SK-N-SH treated with all-trans-retinoic acid at 6 μM for 48 hours (cell line): ENCODE measurements around the gene CAND2.
"Not testable (repeated sequence)": the region's sequence is repeated elsewhere in the genome, so short reads cannot be mapped to it uniquely, and the experiment has no call there.

Source experiments
- ARNTL ChIP-seq: fragments of 450-650 bp; formaldehyde crosslinking; IDR thresholded peaks from 2 replicates; pipeline ENCODE4 v1.5.0; 2020; ENCODE audit warnings: low read depth, mild to moderate bottlenecking, moderate library complexity, borderline replicate concordance
- CREB5 ChIP-seq: fragments of 250-450 bp; sonication (Bioruptor Pico); IDR thresholded peaks from 2 replicates; pipeline ENCODE4 v1.5.1; 2020; ENCODE audit warnings: low read depth, mild to moderate bottlenecking, moderate library complexity
- CSDC2 ChIP-seq: fragments of 250-450 bp; sonication (Bioruptor Pico); IDR thresholded peaks from 2 replicates; pipeline ENCODE4 v1.5.0; 2020; ENCODE audit warnings: mild to moderate bottlenecking, moderate library complexity
- CSRNP3 ChIP-seq: fragments of 250-450 bp; sonication (Bioruptor Pico); IDR thresholded peaks from 2 replicates; pipeline ENCODE4 v1.5.1; 2021; ENCODE audit warnings: mild to moderate bottlenecking, moderate library complexity
- ESRRG ChIP-seq: fragments of 250-450 bp; sonication (Bioruptor Pico); IDR thresholded peaks from 2 replicates; pipeline ENCODE4 v1.6.1; 2021; ENCODE audit warnings: mild to moderate bottlenecking
- PATZ1 ChIP-seq: fragments of 250-450 bp; sonication (Bioruptor Pico); IDR thresholded peaks from 2 replicates; pipeline ENCODE4 v1.8.0; 2020; ENCODE audit warnings: mild to moderate bottlenecking, moderate library complexity, borderline replicate concordance
- POU6F1 ChIP-seq: fragments of 250-450 bp; sonication (Bioruptor Pico); IDR thresholded peaks from 2 replicates; pipeline ENCODE4 v1.8.0; 2021; ENCODE audit warnings: low read depth, mild to moderate bottlenecking, moderate library complexity, borderline replicate concordance
- RARB ChIP-seq: fragments of 250-450 bp; sonication (Bioruptor Pico); IDR thresholded peaks from 2 replicates; pipeline ENCODE4 v1.8.0; 2021; ENCODE audit warnings: mild to moderate bottlenecking, moderate library complexity
- TCF4 ChIP-seq: fragments of 250-450 bp; sonication (Bioruptor Pico); IDR thresholded peaks from 2 replicates; pipeline ENCODE4 v1.8.0; 2021; ENCODE audit warnings: mild to moderate bottlenecking, moderate library complexity, borderline replicate concordance
- TOX ChIP-seq: fragments of 250-450 bp; sonication (Bioruptor Pico); IDR thresholded peaks from 2 replicates; pipeline ENCODE4 v1.8.0; 2021; ENCODE audit warnings: mild to moderate bottlenecking, moderate library complexity, borderline replicate concordance

DNA sequence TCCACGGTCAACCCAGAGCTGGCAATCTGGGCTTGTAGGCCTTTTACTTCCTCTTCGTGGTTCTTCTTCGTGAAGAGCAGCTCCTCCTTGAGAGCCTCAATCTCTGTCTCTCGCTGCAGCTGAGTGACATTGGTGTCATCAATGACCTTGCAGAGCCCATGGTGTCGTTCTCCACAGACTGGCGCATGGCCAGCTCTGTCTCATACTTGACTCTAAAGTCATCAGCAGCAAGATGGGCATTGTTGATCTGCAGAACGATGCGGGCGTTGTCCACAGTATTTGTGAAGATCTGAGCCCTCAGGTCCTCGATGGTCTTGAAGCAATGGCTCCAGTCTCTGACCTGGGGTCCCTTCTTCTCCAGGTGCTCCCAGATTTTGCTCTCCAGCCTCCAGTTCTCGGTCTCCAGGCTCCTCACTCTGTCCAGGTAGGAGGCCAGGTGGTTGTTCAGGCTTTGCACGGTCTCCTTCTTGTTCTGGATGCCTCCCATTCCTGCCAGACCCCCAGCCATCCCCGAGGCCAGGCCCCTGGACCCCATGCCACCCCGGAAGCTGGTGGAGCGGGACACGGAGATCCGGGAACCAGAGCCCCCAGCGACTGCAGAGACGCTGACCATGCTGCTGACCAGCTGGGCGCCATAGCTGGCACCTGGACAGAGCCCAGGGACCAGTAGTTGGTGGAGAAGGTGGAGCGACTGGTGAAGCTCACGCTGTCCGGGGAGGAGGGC is 8.4 kb upstream of the CAND2 start:
- not testable (repeated sequence) for TF ChIP-seq RARB (CRISPR knock-in tag); TCF4 (CRISPR knock-in tag); PATZ1 (CRISPR knock-in tag); CREB5 (CRISPR knock-in tag); TOX (CRISPR knock-in tag); POU6F1; ESRRG (CRISPR knock-in tag); CSDC2 (CRISPR knock-in tag); CSRNP3 (CRISPR knock-in tag); ARNTL
